Natural killer cell (primary cell): ENCODE results near the gene TMEM114. TPM values are rescaled to one million over a fixed set of nuclear protein-coding genes. Genes with fewer than 3 reads are reported as not detected.
A peak's percentile ranks its signal among the peaks of the same experiment; 100 is the strongest.

Source experiments
- ATAC-seq, 3 donors: fragments of 150-1000 bp in 2 of 3; fragments of 200-7000 bp in 1 of 3; cut with Tn5 transposase; 1 replicate in 1 of 3; 2 replicates in 2 of 3; pipeline ENCODE4 v1.10.0; 2021; ENCODE audit warnings: mild to moderate bottlenecking in 2 of 3, moderate library complexity in 2 of 3
- DNase-seq, 2 donors: peaks; one replicate each; pipeline versions ENCODE4 v3.0.0 to v3.0.0-alpha.2; 2013 to 2021; ENCODE audit warnings: mixed read lengths in 1 of 2
- H3K27ac ChIP-seq: one replicate; pipeline ENCODE4 v1.5.1; 2013; ENCODE audit warnings: mild to moderate bottlenecking, low read length
- H3K27me3 ChIP-seq: one replicate; pipeline ENCODE4 v1.6.1; 2013; ENCODE audit warnings: low read length; ENCODE audit not compliant: control insufficient read depth, insufficient read depth
- H3K36me3 ChIP-seq: one replicate; pipeline ENCODE4 v1.6.1; 2013; ENCODE audit warnings: low read length; ENCODE audit not compliant: control insufficient read depth, insufficient read depth
- H3K4me1 ChIP-seq: one replicate; pipeline ENCODE4 v1.6.1; 2013; ENCODE audit warnings: low read length; ENCODE audit not compliant: control insufficient read depth, insufficient read depth
- H3K4me3 ChIP-seq: one replicate; pipeline ENCODE4 v1.5.1; 2013; ENCODE audit warnings: low read length
- H3K9me3 ChIP-seq: one replicate; pipeline ENCODE4 v1.6.1; 2013; ENCODE audit warnings: low read length; ENCODE audit not compliant: control insufficient read depth, insufficient read depth
- H3K27ac Mint-ChIP-seq, 2 donors: one replicate each; pipeline ENCODE4 v1.8.0; 2022; ENCODE audit warnings: mild to moderate bottlenecking in 2 of 2, mixed read lengths in 2 of 2, moderate library complexity in 1 of 2
- H3K27me3 Mint-ChIP-seq, 2 donors: one replicate each; pipeline ENCODE4 v1.8.0; 2022; ENCODE audit warnings: low read depth in 2 of 2, mixed read lengths in 2 of 2
- H3K36me3 Mint-ChIP-seq: one replicate; pipeline ENCODE4 v1.8.0; 2022; ENCODE audit warnings: mixed read lengths
- H3K4me1 Mint-ChIP-seq, 2 donors: one replicate each; pipeline ENCODE4 v1.8.0; 2022; ENCODE audit warnings: mixed read lengths in 2 of 2
- H3K4me3 Mint-ChIP-seq: one replicate; pipeline ENCODE4 v1.8.0; 2022; ENCODE audit warnings: mild to moderate bottlenecking, moderate library complexity, mixed read lengths
- H3K9me3 Mint-ChIP-seq, 2 donors: one replicate each; pipeline ENCODE4 v1.8.0; 2022; ENCODE audit warnings: mixed read lengths in 2 of 2
- WGBS: methylation state at CpG from one replicate; pipeline ENCODE4 v1.1.7; 2013; ENCODE audit warnings: missing lambda C conversion rate; ENCODE audit not compliant: insufficient coverage; 5-methylcytosine and 5-hydroxymethylcytosine counted together
- intact Hi-C: fragments of 100-400 bp; cut with micrococcal nuclease; formaldehyde crosslinking; loops from one replicate; pipeline ENCODE4 v1.14.2; 2022
- total RNA-seq, 4 donors: library from RNA; stranded (reverse); fragments of 120-200 nt in 1 of 4; gene quantifications; one replicate each; pipeline versions ENCODE4 v1.2.3 to v1.2.4, GENCODE V29; 2013 to 2022
- TF ChIP-seq, protein P1 (sequence below): fragments of 200-600 bp; IDR thresholded peaks from one replicate; pipeline ENCODE4 v1.8.0; 2022; ENCODE audit warnings: antibody characterized with exemption

Gene TMEM114
- total RNA-seq, 3 donors from 2014 or later (not counting 1 experiment from before 2014, with no cell fraction given) = not detected

DNA sequence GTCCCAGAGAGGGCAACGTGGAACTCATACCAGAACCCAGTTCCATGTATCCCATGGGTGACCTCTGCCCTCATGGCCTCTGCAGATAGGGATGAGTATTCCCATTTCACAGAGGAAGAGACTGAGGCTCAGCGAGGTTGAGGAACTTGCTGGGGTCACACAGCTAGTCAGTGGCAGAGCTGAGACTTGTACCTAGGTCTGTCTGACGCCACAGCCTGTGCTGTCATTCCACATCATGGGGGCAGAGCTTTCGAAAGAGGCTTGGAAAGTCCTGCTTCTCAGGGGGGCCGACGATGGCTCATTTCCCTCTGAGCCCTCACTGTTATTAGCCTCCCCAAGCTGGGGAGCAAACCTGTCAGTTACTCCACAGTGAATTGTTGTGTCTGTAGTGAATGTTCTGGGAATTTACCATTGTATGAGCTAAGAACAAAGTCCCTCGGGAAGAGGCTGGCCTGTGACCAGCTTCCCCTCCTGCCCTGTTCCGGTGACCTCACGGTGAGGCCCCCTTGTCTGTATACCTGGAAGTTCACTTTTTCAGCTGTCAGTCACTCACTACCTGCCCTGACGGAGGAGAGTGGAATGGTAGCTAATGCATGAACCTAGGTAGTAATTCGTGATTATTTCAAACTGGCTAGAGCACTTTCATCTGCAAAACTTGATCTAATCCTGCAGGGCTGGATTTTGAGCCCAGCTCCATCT is 40.1 kb upstream of the TMEM114 start:
- Histone ChIP-seq H3K36me3 (peaks cover 69% of the 10 kb centered on the region), H3K9me3 (no peaks in the 10 kb centered on the region), H3K27ac (no peak overlapping the region), H3K4me1 (peaks cover 12% of the 10 kb centered on the region), H3K4me3 (no peak overlapping the region), H3K27me3 (no peaks in the 10 kb centered on the region)
- ATAC-seq (no peak), DNase-seq (no peak)
- intact Hi-C loops = no loop called here
- no peak overlapping the region for H3K4me3 Mint-ChIP-seq
- peaks cover 10 to 12% of the 10 kb centered on the region in 2 donors for H3K4me1 Mint-ChIP-seq
- no peaks in the 10 kb centered on the region for H3K27me3 Mint-ChIP-seq
- H3K27ac Mint-ChIP-seq = no peak overlapping the region
- H3K36me3 Mint-ChIP-seq = peaks cover 28% of the 10 kb centered on the region
- H3K9me3 Mint-ChIP-seq = no peaks in the 10 kb centered on the region
- 95% methylated on average over 11 of the region's 11 CpGs for WGBS
- TF ChIP-seq, protein P1, sequence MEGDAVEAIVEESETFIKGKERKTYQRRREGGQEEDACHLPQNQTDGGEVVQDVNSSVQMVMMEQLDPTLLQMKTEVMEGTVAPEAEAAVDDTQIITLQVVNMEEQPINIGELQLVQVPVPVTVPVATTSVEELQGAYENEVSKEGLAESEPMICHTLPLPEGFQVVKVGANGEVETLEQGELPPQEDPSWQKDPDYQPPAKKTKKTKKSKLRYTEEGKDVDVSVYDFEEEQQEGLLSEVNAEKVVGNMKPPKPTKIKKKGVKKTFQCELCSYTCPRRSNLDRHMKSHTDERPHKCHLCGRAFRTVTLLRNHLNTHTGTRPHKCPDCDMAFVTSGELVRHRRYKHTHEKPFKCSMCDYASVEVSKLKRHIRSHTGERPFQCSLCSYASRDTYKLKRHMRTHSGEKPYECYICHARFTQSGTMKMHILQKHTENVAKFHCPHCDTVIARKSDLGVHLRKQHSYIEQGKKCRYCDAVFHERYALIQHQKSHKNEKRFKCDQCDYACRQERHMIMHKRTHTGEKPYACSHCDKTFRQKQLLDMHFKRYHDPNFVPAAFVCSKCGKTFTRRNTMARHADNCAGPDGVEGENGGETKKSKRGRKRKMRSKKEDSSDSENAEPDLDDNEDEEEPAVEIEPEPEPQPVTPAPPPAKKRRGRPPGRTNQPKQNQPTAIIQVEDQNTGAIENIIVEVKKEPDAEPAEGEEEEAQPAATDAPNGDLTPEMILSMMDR = no peak

DNA sequence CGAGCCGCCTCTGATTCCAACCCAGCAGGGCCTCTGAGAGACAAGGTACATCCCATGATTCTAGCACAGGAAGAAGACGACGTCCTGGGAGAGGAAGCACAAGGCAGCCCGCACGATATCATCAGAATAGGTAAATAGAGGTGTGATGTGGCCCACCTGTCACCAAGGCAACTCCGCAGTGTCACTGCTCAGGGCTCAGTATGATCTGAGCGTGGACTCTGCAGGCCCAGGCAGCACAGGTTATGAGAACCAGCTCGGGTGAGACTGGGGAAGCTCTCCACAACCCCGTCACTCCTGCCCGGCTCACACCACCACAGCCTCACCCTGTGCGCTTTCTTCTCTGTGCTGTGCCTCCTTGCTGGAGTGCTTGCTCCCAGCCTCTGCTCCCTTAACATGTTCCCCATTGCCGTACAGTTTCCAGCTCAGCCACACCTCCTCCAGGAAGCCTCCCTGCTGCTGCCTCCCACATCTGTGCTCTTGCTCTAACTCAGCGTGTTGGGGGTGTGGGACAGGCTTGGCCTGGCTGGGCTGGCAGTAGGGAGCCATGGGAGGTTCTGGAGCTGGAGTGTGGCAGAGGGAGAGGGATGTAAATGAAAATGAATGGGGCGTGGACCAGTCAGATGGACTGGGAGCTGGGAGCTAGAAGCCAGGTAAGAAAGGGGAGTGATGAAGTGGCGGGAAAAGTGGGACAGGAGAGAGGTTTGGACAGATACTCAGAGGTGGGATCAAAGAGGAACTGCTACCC is 38.8 kb upstream of the TMEM114 start:
- H3K27me3 ChIP-seq = no peaks in the 10 kb centered on the region
- 93% methylated on average over 16 of the region's 16 CpGs for WGBS
- no peak overlapping the region for H3K4me3 ChIP-seq
- peaks cover 62% of the 10 kb centered on the region for H3K36me3 ChIP-seq
- Mint-ChIP-seq H3K27ac (peak overlapping the region in 1 of 2 donors; percentile 20), H3K4me3 (no peak overlapping the region), H3K27me3 (no peaks in the 10 kb centered on the region), H3K9me3 (no peaks in the 10 kb centered on the region), H3K4me1 (peaks cover 10 to 12% of the 10 kb centered on the region in 2 donors), H3K36me3 (peaks cover 28% of the 10 kb centered on the region)
- H3K27ac ChIP-seq = no peak overlapping the region
- DNase-seq = no peak
- ATAC-seq = no peak
- no peaks in the 10 kb centered on the region for H3K9me3 ChIP-seq
- peaks cover 12% of the 10 kb centered on the region for H3K4me1 ChIP-seq
- TF ChIP-seq, protein P1 = no peak
- intact Hi-C loops = no loop called here

DNA sequence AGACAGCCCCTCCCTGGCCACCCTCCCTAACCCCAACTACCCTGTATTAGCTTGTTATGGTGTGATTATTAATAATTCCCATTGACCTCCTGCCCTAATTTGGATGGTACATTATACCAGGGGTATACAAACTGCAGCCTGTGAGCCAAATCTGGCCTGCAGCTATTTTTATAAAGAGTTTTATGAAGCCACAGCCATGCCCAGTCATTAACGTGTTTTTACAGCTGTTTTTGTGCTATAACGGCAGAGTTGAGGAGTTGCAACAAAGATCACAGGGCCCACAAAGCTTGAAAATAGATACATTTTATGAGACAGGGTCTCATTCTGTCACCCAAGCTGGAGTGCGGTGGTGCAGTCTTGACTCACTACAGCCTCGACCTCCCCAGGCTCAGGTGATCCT is 37.1 kb upstream of the TMEM114 start:
- no peak for ATAC-seq
- intact Hi-C loops = no loop called here
- no peak overlapping the region for H3K27ac ChIP-seq
- Mint-ChIP-seq H3K4me3 (no peak overlapping the region), H3K36me3 (peaks cover 25% of the 10 kb centered on the region), H3K27me3 (no peaks in the 10 kb centered on the region), H3K27ac (peak overlapping the region in 1 of 2 donors; percentile 33), H3K4me1 (peaks cover 9 to 12% of the 10 kb centered on the region in 2 donors), H3K9me3 (no peaks in the 10 kb centered on the region)
- H3K4me1 ChIP-seq = peaks cover 8% of the 10 kb centered on the region
- peaks cover 56% of the 10 kb centered on the region for H3K36me3 ChIP-seq
- TF ChIP-seq, protein P1 = no peak
- no peaks in the 10 kb centered on the region for H3K27me3 ChIP-seq
- H3K9me3 ChIP-seq = no peaks in the 10 kb centered on the region
- WGBS = 96% methylated on average over 4 of the region's 4 CpGs
- H3K4me3 ChIP-seq = no peak overlapping the region
- DNase-seq = no peak
